ENCODE measurements around the gene POLD3. TPM values are rescaled to one million over a fixed set of nuclear protein-coding genes. Genes with fewer than 3 reads are reported as not detected.

Gene POLD3
- total RNA-seq, 1 donor: 12.3 TPM

DNA sequence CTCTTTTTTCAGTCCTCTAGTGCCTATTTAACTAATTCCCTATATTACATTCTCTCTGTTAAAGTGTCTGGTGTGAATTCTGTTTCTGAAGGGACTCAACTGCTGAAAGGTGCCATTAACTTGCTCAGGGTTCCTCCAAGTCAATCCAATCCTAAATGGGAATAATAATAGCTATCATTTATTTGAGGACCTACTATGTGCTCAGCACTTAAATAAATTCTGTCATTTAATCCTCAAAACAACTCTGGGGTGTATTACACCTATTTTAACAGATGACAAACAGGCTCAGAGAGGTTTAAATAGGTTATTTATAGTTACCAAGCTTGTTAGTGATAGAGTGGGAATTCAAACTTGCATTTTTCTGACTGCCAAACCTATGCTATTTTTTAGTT lies 40.6 kb upstream of the POLD3 start:
- TF ChIP-seq, protein P1, sequence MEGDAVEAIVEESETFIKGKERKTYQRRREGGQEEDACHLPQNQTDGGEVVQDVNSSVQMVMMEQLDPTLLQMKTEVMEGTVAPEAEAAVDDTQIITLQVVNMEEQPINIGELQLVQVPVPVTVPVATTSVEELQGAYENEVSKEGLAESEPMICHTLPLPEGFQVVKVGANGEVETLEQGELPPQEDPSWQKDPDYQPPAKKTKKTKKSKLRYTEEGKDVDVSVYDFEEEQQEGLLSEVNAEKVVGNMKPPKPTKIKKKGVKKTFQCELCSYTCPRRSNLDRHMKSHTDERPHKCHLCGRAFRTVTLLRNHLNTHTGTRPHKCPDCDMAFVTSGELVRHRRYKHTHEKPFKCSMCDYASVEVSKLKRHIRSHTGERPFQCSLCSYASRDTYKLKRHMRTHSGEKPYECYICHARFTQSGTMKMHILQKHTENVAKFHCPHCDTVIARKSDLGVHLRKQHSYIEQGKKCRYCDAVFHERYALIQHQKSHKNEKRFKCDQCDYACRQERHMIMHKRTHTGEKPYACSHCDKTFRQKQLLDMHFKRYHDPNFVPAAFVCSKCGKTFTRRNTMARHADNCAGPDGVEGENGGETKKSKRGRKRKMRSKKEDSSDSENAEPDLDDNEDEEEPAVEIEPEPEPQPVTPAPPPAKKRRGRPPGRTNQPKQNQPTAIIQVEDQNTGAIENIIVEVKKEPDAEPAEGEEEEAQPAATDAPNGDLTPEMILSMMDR (IDR thresholded peaks at IDR 0.05; ENCODE audit: extremely low read depth, low read depth, low read length): no peak
- Histone ChIP-seq H3K9me3 (ENCODE audit: low read depth, low read length) (no peaks in the 10 kb centered on the region), H3K27me3 (ENCODE audit: insufficient read depth, low read length) (peaks cover 26% of the 10 kb centered on the region), H3K4me3 (ENCODE audit: insufficient read depth, low read length) (no peak overlapping the region), H2AFZ (ENCODE audit: low read length) (no peak overlapping the region), H3K79me2 (ENCODE audit: insufficient read depth, low read length) (no peaks in the 10 kb centered on the region), H3K4me2 (ENCODE audit: insufficient read depth, low read length) (no peak overlapping the region), H4K20me1 (ENCODE audit: insufficient read depth, low read length) (no peaks in the 10 kb centered on the region), H3K36me3 (ENCODE audit: insufficient read depth, low read length) (no peaks in the 10 kb centered on the region), H3K27ac (ENCODE audit: low read depth, low read length) (no peak overlapping the region), H3K4me1 (ENCODE audit: insufficient read depth, low read length) (no peaks in the 10 kb centered on the region)
- no peak for DNase-seq (ENCODE audit: insufficient read length, low spot score, missing footprints)

DNA sequence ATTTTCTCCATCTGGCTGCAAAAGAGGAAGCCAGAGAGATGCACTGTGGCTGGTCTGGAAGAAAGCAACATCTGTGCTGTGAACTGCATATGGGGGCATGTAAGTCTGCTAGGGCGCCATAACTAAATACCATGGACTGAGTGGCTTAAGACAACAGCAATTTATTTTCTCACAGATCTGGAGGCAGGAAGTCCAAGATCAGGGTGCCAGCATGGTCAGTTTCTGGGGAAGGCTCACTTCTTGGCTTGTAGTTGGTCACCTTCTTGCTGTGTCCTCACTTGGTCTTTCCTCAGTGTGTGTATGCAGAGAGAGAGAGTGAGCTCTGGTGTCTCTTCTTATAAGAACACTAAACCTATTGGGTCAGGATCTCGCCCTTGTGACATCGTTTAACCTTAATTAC lies 34.9 kb upstream of the POLD3 start:
- no peak overlapping the region for H2AFZ ChIP-seq (ENCODE audit: low read length)
- peak; percentile 31 for DNase-seq (ENCODE audit: insufficient read length, low spot score, missing footprints)
- peaks cover 3% of the 10 kb centered on the region for H3K27me3 ChIP-seq (ENCODE audit: insufficient read depth, low read length)
- H3K9me3 ChIP-seq (ENCODE audit: low read depth, low read length): no peaks in the 10 kb centered on the region
- no peak overlapping the region for H3K4me3 ChIP-seq (ENCODE audit: insufficient read depth, low read length)
- no peak overlapping the region for H3K4me2 ChIP-seq (ENCODE audit: insufficient read depth, low read length)
- H3K79me2 ChIP-seq (ENCODE audit: insufficient read depth, low read length): no peaks in the 10 kb centered on the region
- no peaks in the 10 kb centered on the region for H4K20me1 ChIP-seq (ENCODE audit: insufficient read depth, low read length)
- no peaks in the 10 kb centered on the region for H3K36me3 ChIP-seq (ENCODE audit: insufficient read depth, low read length)
- TF ChIP-seq, protein P1 (IDR thresholded peaks at IDR 0.05; ENCODE audit: extremely low read depth, low read depth, low read length): no peak
- H3K27ac ChIP-seq (ENCODE audit: low read depth, low read length): no peak overlapping the region
- peaks cover 4% of the 10 kb centered on the region for H3K4me1 ChIP-seq (ENCODE audit: insufficient read depth, low read length)

DNA sequence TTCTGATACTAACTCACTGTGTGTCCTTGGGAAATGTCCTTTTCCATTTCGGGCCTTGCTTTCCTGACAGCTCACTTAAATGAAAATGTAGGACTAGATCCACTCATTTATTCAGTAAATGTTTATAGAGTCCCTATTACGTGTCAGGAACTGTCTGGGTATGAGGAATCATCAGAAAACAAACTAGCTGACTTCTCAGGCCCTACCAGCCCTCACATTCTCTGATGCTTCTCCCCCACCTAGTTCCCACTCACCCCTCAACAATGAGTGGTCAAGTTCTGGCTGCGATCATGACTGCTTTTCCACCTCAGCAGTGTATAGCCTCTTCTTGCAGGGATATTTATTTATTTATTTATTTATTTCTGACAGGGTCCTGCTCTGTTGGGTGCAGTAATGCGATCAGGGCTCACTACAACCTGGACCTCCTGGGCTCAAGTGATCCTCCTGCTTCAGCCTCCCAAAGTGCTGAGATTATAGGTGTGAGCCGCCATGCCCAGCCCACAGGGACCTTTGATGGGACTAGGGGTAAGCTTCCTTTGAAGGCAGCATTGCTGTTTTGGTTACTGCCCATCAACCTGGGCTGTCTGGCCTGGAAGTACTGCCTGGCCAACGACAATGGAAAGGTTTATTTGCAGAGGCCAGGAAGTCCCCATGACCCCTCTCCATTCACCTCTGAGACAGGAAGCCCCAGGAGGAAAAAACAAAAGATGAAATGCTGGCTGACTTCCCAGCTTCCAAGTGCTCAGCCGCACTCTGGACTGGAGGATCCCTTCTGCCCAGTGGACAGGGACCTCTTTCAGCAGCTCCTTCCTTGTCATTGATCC lies 33.1 kb upstream of the POLD3 start:
- H3K4me1 ChIP-seq (ENCODE audit: insufficient read depth, low read length): peaks cover 4% of the 10 kb centered on the region
- peaks cover 5% of the 10 kb centered on the region for H3K27me3 ChIP-seq (ENCODE audit: insufficient read depth, low read length)
- no peaks in the 10 kb centered on the region for H3K79me2 ChIP-seq (ENCODE audit: insufficient read depth, low read length)
- DNase-seq (ENCODE audit: insufficient read length, low spot score, missing footprints): no peak
- H2AFZ ChIP-seq (ENCODE audit: low read length): no peak overlapping the region
- H3K36me3 ChIP-seq (ENCODE audit: insufficient read depth, low read length): no peaks in the 10 kb centered on the region
- no peak overlapping the region for H3K4me3 ChIP-seq (ENCODE audit: insufficient read depth, low read length)
- no peak overlapping the region for H3K4me2 ChIP-seq (ENCODE audit: insufficient read depth, low read length)
- TF ChIP-seq, protein P1 (IDR thresholded peaks at IDR 0.05; ENCODE audit: extremely low read depth, low read depth, low read length): no peak
- no peak overlapping the region for H3K27ac ChIP-seq (ENCODE audit: low read depth, low read length)
- H3K9me3 ChIP-seq (ENCODE audit: low read depth, low read length): no peaks in the 10 kb centered on the region
- no peaks in the 10 kb centered on the region for H4K20me1 ChIP-seq (ENCODE audit: insufficient read depth, low read length)

DNA sequence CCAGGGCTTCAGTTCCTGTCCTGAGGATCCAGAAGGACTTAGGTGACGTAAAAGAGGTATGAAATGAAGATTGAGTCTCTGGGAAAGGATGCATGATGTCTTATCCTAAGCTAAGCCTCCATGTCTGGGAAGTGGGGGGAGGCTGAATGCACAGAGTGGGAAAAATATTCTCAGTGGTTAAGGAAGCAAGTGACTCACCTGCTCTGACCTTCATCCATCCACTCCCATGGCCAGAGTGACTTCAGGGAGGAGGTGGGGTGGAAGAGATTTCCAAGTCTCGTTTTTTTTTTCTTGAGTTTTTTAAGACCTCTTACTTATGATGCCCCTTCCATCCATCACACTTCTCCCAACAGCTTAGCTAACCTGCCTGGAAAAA lies 32.5 kb upstream of the POLD3 start:
- Histone ChIP-seq H2AFZ (ENCODE audit: low read length) (no peak overlapping the region), H3K9me3 (ENCODE audit: low read depth, low read length) (no peaks in the 10 kb centered on the region), H3K27ac (ENCODE audit: low read depth, low read length) (no peak overlapping the region), H3K36me3 (ENCODE audit: insufficient read depth, low read length) (no peaks in the 10 kb centered on the region), H3K4me3 (ENCODE audit: insufficient read depth, low read length) (no peak overlapping the region), H4K20me1 (ENCODE audit: insufficient read depth, low read length) (no peaks in the 10 kb centered on the region), H3K4me1 (ENCODE audit: insufficient read depth, low read length) (peaks cover 4% of the 10 kb centered on the region), H3K4me2 (ENCODE audit: insufficient read depth, low read length) (no peak overlapping the region), H3K79me2 (ENCODE audit: insufficient read depth, low read length) (no peaks in the 10 kb centered on the region), H3K27me3 (ENCODE audit: insufficient read depth, low read length) (peaks cover 5% of the 10 kb centered on the region)
- TF ChIP-seq, protein P1 (IDR thresholded peaks at IDR 0.05; ENCODE audit: extremely low read depth, low read depth, low read length): no peak
- DNase-seq (ENCODE audit: insufficient read length, low spot score, missing footprints): no peak
